Suprapubic skin (tissue), 4 donors: ENCODE results near the gene EIF2S2. TPM values are rescaled to one million over a fixed set of nuclear protein-coding genes. Genes with fewer than 3 reads are reported as not detected.

ENCODE experiments used
- DNase-seq, 2 donors: peaks; one replicate each; pipeline ENCODE4 v3.0.0-alpha.2; 2019; ENCODE audit warnings: low spot score in 2 of 2
- H3K27ac ChIP-seq: fragments of 200-600 bp; sonication (generic); one replicate; pipeline ENCODE4 v1.5.1; 2019
- H3K27me3 ChIP-seq: fragments of 200-600 bp; sonication (generic); one replicate; pipeline ENCODE4 v1.5.1; 2019
- H3K36me3 ChIP-seq: fragments of 200-600 bp; sonication (generic); one replicate; pipeline ENCODE4 v1.5.1; 2019
- H3K4me1 ChIP-seq: fragments of 200-600 bp; sonication (generic); one replicate; pipeline ENCODE4 v1.5.1; 2019
- H3K4me3 ChIP-seq: fragments of 200-600 bp; sonication (generic); one replicate; pipeline ENCODE4 v1.5.1; 2019; ENCODE audit warnings: mild to moderate bottlenecking
- H3K9me3 ChIP-seq: fragments of 200-600 bp; sonication (generic); one replicate; pipeline ENCODE4 v1.5.1; 2019
- EP300 ChIP-seq: sonication (generic); formaldehyde crosslinking; IDR thresholded peaks from one replicate; pipeline ENCODE4 v1.6.1; 2017; ENCODE audit warnings: antibody characterized with exemption
- POLR2A ChIP-seq, 2 donors: fragments of 450-650 bp; IDR thresholded peaks; one replicate each; pipeline ENCODE4 v1.6.1; 2017; ENCODE audit warnings: antibody characterized with exemption in 2 of 2, mild to moderate bottlenecking in 2 of 2, moderate library complexity in 2 of 2
- POLR2AphosphoS5 ChIP-seq, 3 donors: sonication (generic); formaldehyde crosslinking; IDR thresholded peaks; one replicate each; pipeline ENCODE4 v1.6.1; 2017; ENCODE audit warnings: antibody characterized with exemption in 3 of 3
- WGBS: methylation state at CpG from one replicate; pipeline ENCODE4 v1.1.5; 2018; 5-methylcytosine and 5-hydroxymethylcytosine counted together
- total RNA-seq, 4 donors: library from RNA; depleted of rRNA; stranded (reverse); fragments of >200 nt; gene quantifications; one replicate each; pipeline ENCODE4 v1.1.0, GENCODE V29; 2016
- TF ChIP-seq, protein P1 (sequence below), 2 donors: fragments of 200-600 bp in 1 of 2; fragments of 450-650 bp in 1 of 2; sonication (generic) in 1 of 2; IDR thresholded peaks; one replicate each; pipeline ENCODE4 v1.5.1; 2016 to 2019; ENCODE audit warnings: antibody characterized with exemption in 2 of 2, mild to moderate bottlenecking in 1 of 2, moderate library complexity in 1 of 2

Gene EIF2S2
- total RNA-seq, 4 donors from 2014 or later: 23.7 to 38.8 (median 38.4) TPM

DNA sequence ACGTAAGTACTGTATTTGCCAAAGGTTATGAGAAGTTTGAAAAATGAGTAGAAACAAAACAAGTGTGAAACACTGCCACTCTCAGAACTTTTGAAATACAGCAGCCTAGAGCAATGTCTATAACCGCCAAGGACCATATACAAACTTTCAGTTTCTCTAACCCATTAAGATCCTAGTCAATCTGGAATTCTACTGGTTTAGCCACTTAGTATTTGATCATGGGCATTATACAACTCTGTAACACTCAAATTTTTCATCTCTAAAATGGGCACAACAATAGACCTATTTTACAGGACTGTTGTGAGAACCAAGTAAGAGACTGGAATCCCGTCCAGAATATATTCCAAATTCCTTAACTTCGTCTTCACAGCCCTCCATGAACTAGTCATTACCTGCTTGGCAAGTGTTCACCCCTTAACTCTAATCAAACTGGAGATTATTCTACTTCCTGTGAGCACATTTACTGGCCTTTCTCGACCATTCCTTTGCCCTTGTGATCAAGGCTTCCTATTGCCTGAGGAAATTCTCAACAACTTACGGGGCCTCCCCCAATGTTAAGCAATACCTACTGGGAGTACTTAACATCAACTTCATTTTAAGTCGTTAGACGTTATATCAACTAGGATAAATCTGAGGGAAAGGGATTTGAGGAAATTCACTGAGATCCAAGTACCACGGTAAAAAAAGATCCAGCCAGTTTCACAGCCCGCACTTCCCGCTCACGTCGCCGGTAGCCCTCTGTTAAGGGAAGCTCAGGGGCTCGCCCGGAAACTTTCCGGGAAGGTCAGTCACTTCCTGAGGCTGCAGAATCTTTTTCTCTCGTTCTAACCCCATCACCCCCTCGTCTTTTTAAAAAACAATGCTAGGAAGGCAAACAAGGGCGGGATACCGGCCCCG, 1.1 kb downstream of the EIF2S2 start:
- 3% methylated on average over 22 of the region's 22 CpGs for WGBS
- peak overlapping the region; percentile 88 for H3K4me3 ChIP-seq
- H3K9me3 ChIP-seq: no peaks in the 10 kb centered on the region
- no peaks in the 10 kb centered on the region for H3K27me3 ChIP-seq
- DNase-seq: peak in 1 of 2 donors; percentile 71
- H3K36me3 ChIP-seq: no peaks in the 10 kb centered on the region
- TF ChIP-seq EP300 (no peak), POLR2AphosphoS5 (IDR thresholded peaks at IDR 0.05) (no peak), POLR2A (IDR thresholded peaks at IDR 0.05) (no peak)
- TF ChIP-seq, protein P1, sequence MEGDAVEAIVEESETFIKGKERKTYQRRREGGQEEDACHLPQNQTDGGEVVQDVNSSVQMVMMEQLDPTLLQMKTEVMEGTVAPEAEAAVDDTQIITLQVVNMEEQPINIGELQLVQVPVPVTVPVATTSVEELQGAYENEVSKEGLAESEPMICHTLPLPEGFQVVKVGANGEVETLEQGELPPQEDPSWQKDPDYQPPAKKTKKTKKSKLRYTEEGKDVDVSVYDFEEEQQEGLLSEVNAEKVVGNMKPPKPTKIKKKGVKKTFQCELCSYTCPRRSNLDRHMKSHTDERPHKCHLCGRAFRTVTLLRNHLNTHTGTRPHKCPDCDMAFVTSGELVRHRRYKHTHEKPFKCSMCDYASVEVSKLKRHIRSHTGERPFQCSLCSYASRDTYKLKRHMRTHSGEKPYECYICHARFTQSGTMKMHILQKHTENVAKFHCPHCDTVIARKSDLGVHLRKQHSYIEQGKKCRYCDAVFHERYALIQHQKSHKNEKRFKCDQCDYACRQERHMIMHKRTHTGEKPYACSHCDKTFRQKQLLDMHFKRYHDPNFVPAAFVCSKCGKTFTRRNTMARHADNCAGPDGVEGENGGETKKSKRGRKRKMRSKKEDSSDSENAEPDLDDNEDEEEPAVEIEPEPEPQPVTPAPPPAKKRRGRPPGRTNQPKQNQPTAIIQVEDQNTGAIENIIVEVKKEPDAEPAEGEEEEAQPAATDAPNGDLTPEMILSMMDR (IDR thresholded peaks at IDR 0.05): no peak
- peaks cover 44% of the 10 kb centered on the region for H3K4me1 ChIP-seq
- peak overlapping the region; percentile 97 for H3K27ac ChIP-seq

GRCh38 chr20:34110025-34110744, 1.9 kb downstream of the EIF2S2 start:
- Histone ChIP-seq H3K36me3 (peaks cover 1% of the 10 kb centered on the region), H3K27ac (no peak overlapping the region), H3K4me3 (peak overlapping the region; percentile 88), H3K9me3 (no peaks in the 10 kb centered on the region), H3K4me1 (peaks cover 44% of the 10 kb centered on the region), H3K27me3 (no peaks in the 10 kb centered on the region)
- DNase-seq: no peak
- TF ChIP-seq EP300 (no peak), POLR2A (IDR thresholded peaks at IDR 0.05) (no peak), POLR2AphosphoS5 (IDR thresholded peaks at IDR 0.05) (no peak)
- TF ChIP-seq, protein P1 (IDR thresholded peaks at IDR 0.05): no peak
- 72% methylated on average over 10 of the region's 10 CpGs for WGBS

- Histone ChIP-seq H3K36me3 (peaks cover 9% of the 10 kb centered on the region), H3K27me3 (no peaks in the 10 kb centered on the region), H3K4me3 (no peak overlapping the region), H3K9me3 (no peaks in the 10 kb centered on the region), H3K27ac (no peak overlapping the region), H3K4me1 (peaks cover 44% of the 10 kb centered on the region)
- no peak for DNase-seq
- WGBS: 80% methylated on average over 6 of the region's 6 CpGs
- TF ChIP-seq POLR2A (IDR thresholded peaks at IDR 0.05) (no peak), POLR2AphosphoS5 (IDR thresholded peaks at IDR 0.05) (no peak), EP300 (no peak)
- TF ChIP-seq, protein P1 (IDR thresholded peaks at IDR 0.05): no peak
These were observed 2.6 kb downstream of the EIF2S2 start for GRCh38 chr20:34109442-34109841.

DNA sequence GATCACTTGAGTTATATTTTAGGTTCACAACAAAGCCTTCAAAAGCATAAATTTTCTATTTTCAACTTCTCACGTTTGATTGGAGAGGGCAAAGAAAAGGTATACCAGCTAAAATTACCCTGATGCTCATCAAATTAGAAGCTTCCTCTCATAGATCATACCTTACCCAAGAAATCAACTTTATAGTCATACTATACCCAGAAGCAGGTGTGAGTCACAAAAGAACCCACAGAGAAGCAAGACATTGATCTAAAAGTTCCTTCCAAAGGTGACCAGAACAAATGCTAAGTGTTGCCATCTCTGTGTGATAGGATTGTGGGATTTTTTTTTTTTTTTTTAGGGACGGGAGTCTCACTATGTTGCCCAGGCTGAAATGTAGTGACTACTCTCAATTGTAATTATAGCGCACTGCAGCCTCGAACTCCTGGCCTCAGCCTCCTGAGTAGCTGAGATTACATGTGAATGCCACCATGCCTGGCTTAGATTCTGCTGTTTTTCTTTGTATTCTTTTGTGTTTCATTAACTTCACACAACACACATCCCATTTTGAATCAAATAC, 3.3 kb downstream of the EIF2S2 start:
- no peak overlapping the region for H3K4me3 ChIP-seq
- H3K4me1 ChIP-seq: peaks cover 44% of the 10 kb centered on the region
- H3K36me3 ChIP-seq: peaks cover 16% of the 10 kb centered on the region
- no peak overlapping the region for H3K27ac ChIP-seq
- no peak for TF ChIP-seq EP300
- TF ChIP-seq, protein P1 (IDR thresholded peaks at IDR 0.05): no peak
- no peak for TF ChIP-seq POLR2A (IDR thresholded peaks at IDR 0.05)
- TF ChIP-seq POLR2AphosphoS5 (IDR thresholded peaks at IDR 0.05): no peak
- no peaks in the 10 kb centered on the region for H3K27me3 ChIP-seq
- no peak for DNase-seq
- no peaks in the 10 kb centered on the region for H3K9me3 ChIP-seq
- WGBS: 73% methylated on average over 4 of the region's 4 CpGs
